ENCODE measurements around the gene PTCRA. TPM values are rescaled to one million over a fixed set of nuclear protein-coding genes. Genes with fewer than 3 reads are reported as not detected.

PTCRA gene, protein sequence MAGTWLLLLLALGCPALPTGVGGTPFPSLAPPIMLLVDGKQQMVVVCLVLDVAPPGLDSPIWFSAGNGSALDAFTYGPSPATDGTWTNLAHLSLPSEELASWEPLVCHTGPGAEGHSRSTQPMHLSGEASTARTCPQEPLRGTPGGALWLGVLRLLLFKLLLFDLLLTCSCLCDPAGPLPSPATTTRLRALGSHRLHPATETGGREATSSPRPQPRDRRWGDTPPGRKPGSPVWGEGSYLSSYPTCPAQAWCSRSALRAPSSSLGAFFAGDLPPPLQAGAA
- total RNA-seq (10 to 100 TPM in 1 of 7 donors, 1 to 10 TPM in 6; 3.2 to 15.5 (median 6.4) TPM), polyA plus RNA-seq (1 to 10 TPM; 1.1 to 2.9 (median 2.1) TPM)
- long read RNA-seq, donor 1, partial matches to known transcripts, result 7 of 7 reads
- long read RNA-seq, donor 1, other reads (novel, unspliced or antisense), result 0 of 7 reads
- long read RNA-seq, donor 2, result 0 reads

DNA sequence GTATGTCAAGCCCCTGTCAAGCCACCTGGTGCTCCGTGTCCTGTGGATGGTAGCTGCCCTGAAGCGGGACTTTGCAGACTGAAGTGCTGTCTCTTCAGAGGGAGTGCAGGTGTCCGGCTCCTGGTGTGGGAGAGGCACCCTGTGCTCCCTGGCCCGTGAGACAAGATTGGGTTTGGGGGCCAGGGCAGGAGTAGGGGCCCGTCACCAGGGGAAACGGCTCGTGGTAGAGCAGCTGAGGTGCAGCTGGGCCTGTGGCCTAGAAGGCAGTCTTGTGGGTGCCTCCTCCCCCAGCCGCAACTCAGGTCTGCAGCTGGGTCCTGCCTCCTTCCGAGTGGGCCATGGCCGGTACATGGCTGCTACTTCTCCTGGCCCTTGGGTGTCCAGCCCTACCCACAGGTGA is at the start of gene PTCRA:
Gene PTCRA (plus strand): TSS at position 322 of the 400 bp plus-strand sequence. CDS start 17 bp downstream, at position 339.
- no peak within 1 kb of the TSS for H3K27ac ChIP-seq
- no peaks in the 10 kb centered on the region for H3K36me3 ChIP-seq
- WGBS, 5 donors, result 45 to 79% (median 60%) methylated on average over 2 to 10 of the region's 10 CpGs
- no peaks in the 10 kb centered on the region for H3K9me3 ChIP-seq
- no peak for DNase-seq
- no peak within 1 kb of the TSS for H3K4me3 ChIP-seq
- TF ChIP-seq POLR2A (IDR thresholded peaks at IDR 0.05) (no peak), POLR2AphosphoS5 (IDR thresholded peaks at IDR 0.05) (no peak)
- TF ChIP-seq, protein P1, sequence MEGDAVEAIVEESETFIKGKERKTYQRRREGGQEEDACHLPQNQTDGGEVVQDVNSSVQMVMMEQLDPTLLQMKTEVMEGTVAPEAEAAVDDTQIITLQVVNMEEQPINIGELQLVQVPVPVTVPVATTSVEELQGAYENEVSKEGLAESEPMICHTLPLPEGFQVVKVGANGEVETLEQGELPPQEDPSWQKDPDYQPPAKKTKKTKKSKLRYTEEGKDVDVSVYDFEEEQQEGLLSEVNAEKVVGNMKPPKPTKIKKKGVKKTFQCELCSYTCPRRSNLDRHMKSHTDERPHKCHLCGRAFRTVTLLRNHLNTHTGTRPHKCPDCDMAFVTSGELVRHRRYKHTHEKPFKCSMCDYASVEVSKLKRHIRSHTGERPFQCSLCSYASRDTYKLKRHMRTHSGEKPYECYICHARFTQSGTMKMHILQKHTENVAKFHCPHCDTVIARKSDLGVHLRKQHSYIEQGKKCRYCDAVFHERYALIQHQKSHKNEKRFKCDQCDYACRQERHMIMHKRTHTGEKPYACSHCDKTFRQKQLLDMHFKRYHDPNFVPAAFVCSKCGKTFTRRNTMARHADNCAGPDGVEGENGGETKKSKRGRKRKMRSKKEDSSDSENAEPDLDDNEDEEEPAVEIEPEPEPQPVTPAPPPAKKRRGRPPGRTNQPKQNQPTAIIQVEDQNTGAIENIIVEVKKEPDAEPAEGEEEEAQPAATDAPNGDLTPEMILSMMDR (IDR thresholded peaks at IDR 0.05 in 8 of 11, conservative IDR thresholded peaks at IDR 0.05 in 3 of 11), result no peak
- peaks cover 0 to 14% (median 6%) of the 10 kb centered on the region in 7 donors for H3K27me3 ChIP-seq (replicated peaks in 1 of 7)
- H3K4me1 ChIP-seq, result peaks cover 0 to 10% (median 8%) of the 10 kb centered on the region in 6 donors
- intact Hi-C loops (cut with DNase I; ENCODE audit: low total_unique reads), result no loop called here

DNA sequence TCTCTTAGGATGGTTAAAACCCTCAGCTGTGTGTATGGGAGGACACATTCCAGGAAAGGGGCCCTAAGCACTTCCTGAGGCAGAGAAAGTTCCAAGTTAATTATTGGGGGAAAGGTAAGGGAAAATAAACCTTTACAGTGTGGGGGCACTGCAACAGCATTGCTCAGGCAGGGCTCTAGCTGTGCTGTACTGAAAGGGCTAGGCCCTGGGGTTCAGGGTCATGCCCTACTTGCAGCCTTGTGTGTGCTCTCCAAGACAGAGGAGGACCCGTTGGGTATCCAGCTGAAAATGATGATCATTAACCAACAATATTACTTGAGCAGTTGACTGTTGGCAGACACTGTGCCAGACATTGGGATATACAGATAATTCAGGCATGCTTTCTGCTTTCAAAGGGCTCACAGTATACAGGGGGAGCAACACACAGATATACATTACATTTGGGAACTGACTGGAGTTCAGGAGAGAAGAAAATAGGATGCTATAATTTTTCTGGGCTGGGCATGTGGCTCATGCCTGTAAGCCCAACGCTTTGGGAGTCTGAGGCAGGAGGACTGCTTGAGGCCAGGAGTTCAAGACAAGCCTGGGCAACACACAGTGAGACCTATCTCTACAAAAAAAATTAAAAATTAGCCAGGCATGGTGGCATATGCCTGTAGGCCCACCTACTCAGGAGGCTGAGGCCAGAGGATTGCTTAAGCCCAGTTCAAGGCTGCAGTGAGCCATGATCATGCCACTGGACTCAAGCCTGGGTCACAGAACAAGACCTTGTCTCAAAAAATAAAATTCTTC is 45.5 kb upstream of the PTCRA start:
- WGBS, 5 donors, result 75 to 85% (median 80%) methylated on average over 2 of the region's 2 CpGs
- no peaks in the 10 kb centered on the region for H3K4me1 ChIP-seq

DNA sequence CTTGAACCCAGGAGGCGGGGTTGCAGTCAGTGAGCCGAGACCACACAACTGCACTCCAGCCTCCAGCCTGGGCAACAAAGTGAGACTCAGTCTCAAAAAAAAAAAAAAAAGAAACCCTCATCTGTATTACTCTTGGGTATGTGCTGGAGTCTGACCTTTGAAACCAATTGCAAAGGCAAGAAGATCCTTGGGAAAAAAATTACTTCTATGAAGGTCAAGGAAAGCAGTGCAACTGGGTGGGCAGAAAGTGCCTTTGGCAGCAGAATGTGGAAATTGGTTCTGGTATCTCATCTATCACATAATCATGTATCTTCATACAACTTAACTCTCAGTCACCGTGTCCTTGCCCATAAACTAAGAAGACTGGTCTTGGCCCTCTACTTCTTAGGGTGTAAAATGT is 44.1 kb upstream of the PTCRA start:
- Histone ChIP-seq H3K27ac (no peak overlapping the region), H3K36me3 (peaks cover 2 to 35% (median 19%) of the 10 kb centered on the region in 6 donors), H3K4me3 (no peak overlapping the region), H3K9me3 (no peaks in the 10 kb centered on the region), H3K27me3 (replicated peaks in 1 of 7) (no peaks in the 10 kb centered on the region), H3K4me1 (peaks cover 0 to under 1% (median 0%) of the 10 kb centered on the region in 6 donors)
- intact Hi-C loops (cut with DNase I; ENCODE audit: low total_unique reads), result loop anchor here (10.0 kb wide), 1 partner anchor 127 kb away; the partner anchor contains the start of gene TBCC
- DNase-seq, result no peak
- WGBS, 5 donors, result 77 to 89% (median 84%) methylated on average over 3 of the region's 3 CpGs
- TF ChIP-seq POLR2A (IDR thresholded peaks at IDR 0.05) (no peak), POLR2AphosphoS5 (IDR thresholded peaks at IDR 0.05) (no peak)
- TF ChIP-seq, protein P1 (IDR thresholded peaks at IDR 0.05 in 8 of 11, conservative IDR thresholded peaks at IDR 0.05 in 3 of 11), result no peak

More for the DNA sequence above, 45.5 kb upstream of the PTCRA start:
- H3K36me3 ChIP-seq, result peaks cover 4 to 49% (median 31%) of the 10 kb centered on the region in 6 donors
- no peaks in the 10 kb centered on the region for H3K9me3 ChIP-seq
- intact Hi-C loops (cut with DNase I; ENCODE audit: low total_unique reads), result loop anchor here (10.0 kb wide), 1 partner anchor 126 kb away; the partner anchor contains the start of gene TBCC
- TF ChIP-seq, protein P1 (IDR thresholded peaks at IDR 0.05 in 8 of 11, conservative IDR thresholded peaks at IDR 0.05 in 3 of 11), result no peak
- TF ChIP-seq POLR2AphosphoS5 (IDR thresholded peaks at IDR 0.05), result peak in 1 of 3 donors; percentile 28
- H3K4me3 ChIP-seq, result no peak overlapping the region
- no peaks in the 10 kb centered on the region for H3K27me3 ChIP-seq (replicated peaks in 1 of 7)
- H3K27ac ChIP-seq, result no peak overlapping the region
- no peak for DNase-seq
